ENCODE results near the gene CTIF. TPM values are rescaled to one million over a fixed set of nuclear protein-coding genes. Genes with fewer than 3 reads are reported as not detected.

CTIF gene
- total RNA-seq, 2 experiments from 2014 or later: 5.7 to 5.9 TPM

DNA sequence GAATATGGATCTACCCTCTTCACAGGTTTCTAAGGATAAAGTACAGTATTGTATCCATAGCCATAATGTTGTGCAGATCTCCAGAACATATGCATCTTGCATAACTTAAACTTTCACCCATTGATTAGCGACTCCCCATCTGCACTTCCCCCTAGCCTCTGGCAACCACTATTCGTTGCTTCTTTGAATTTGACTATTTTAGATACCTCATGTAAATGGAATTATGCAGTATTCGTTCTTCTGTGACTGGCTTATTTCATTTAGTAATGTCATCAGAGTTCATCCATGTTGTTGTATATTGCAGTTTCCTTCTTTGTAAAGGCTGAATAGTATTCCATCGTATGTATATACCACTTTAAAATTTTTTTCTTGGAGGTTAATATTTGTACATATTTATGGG is 283.0 kb downstream of the CTIF start:
- DNase-seq (no peak), ATAC-seq (no peak)
- Mint-ChIP-seq H3K27me3 (no peaks in the 10 kb centered on the region), H3K36me3 (peaks cover 6% of the 10 kb centered on the region), H3K4me1 (peaks cover 17% of the 10 kb centered on the region), H3K27ac (no peak overlapping the region), H3K9me3 (ENCODE audit: low read depth) (no peaks in the 10 kb centered on the region), H3K4me3 (no peak overlapping the region)
- CTCF ChIA-PET: no interaction called here

GRCh38 chr18:48824231-48824970 is 285.6 kb downstream of the CTIF start:
- Mint-ChIP-seq H3K4me1 (peaks cover 17% of the 10 kb centered on the region), H3K27ac (no peak overlapping the region), H3K9me3 (ENCODE audit: low read depth) (no peaks in the 10 kb centered on the region), H3K27me3 (no peaks in the 10 kb centered on the region), H3K4me3 (no peak overlapping the region), H3K36me3 (peaks cover 4% of the 10 kb centered on the region)
- DNase-seq: peak; percentile 18
- no peak for ATAC-seq
- CTCF ChIA-PET: no interaction called here

- Mint-ChIP-seq H3K27ac (no peak overlapping the region), H3K9me3 (ENCODE audit: low read depth) (no peaks in the 10 kb centered on the region), H3K36me3 (peaks cover 4% of the 10 kb centered on the region), H3K4me1 (peaks cover 16% of the 10 kb centered on the region), H3K4me3 (no peak overlapping the region), H3K27me3 (no peaks in the 10 kb centered on the region)
- ATAC-seq (no peak), DNase-seq (peak; percentile 26)
- CTCF ChIA-PET: no interaction called here
Observed at GRCh38 chr18:48825101-48825745, 286.4 kb downstream of the CTIF start.

- H3K4me1 Mint-ChIP-seq: peaks cover 12% of the 10 kb centered on the region
- CTCF ChIA-PET: no interaction called here
- DNase-seq (peak; percentile 26), ATAC-seq (no peak)
- H3K4me3 Mint-ChIP-seq: no peak overlapping the region
- H3K27me3 Mint-ChIP-seq: no peaks in the 10 kb centered on the region
- H3K36me3 Mint-ChIP-seq: peaks cover 4% of the 10 kb centered on the region
- no peaks in the 10 kb centered on the region for H3K9me3 Mint-ChIP-seq (ENCODE audit: low read depth)
- H3K27ac Mint-ChIP-seq: no peak overlapping the region
Observed at GRCh38 chr18:48826271-48826670, 287.4 kb downstream of the CTIF start.

GRCh38 chr18:48826806-48827205 is 288.0 kb downstream of the CTIF start:
- DNase-seq (peak; percentile 9), ATAC-seq (no peak)
- H3K4me1 Mint-ChIP-seq: peaks cover 13% of the 10 kb centered on the region
- H3K36me3 Mint-ChIP-seq: peaks cover 4% of the 10 kb centered on the region
- CTCF ChIA-PET: no interaction called here
- H3K9me3 Mint-ChIP-seq (ENCODE audit: low read depth): no peaks in the 10 kb centered on the region
- H3K27ac Mint-ChIP-seq: no peak overlapping the region
- H3K27me3 Mint-ChIP-seq: no peaks in the 10 kb centered on the region
- H3K4me3 Mint-ChIP-seq: no peak overlapping the region

- Mint-ChIP-seq H3K4me1 (peaks cover 16% of the 10 kb centered on the region), H3K36me3 (peaks cover 4% of the 10 kb centered on the region), H3K4me3 (no peak overlapping the region), H3K27ac (no peak overlapping the region), H3K27me3 (no peaks in the 10 kb centered on the region), H3K9me3 (ENCODE audit: low read depth) (no peaks in the 10 kb centered on the region)
- DNase-seq (peak; percentile 15), ATAC-seq (no peak)
- CTCF ChIA-PET: interaction anchor here (1.2 kb wide), 1 partner anchor 117 kb away, joined by 3 read pairs; no protein-coding TSS in a partner anchor
Observed at GRCh38 chr18:48827291-48828193, 288.7 kb downstream of the CTIF start.

DNA sequence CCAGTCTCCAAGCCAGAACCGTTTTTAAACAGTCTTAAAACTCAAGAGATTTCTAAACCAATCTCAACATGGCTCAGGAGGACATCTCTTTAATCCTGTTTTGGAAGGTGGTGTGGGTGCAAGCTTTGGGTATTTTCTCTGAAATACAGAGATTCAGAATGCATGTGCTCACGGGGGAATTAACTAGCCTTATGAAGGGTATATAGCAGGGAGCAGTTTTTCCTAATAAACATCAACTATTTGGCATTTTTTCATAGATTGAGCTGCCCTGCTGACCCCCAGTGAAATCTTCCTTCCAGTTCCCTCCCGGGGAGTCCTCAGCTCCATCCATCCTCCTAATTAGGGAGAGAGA is 289.3 kb downstream of the CTIF start:
- peaks cover 23% of the 10 kb centered on the region for H3K4me1 Mint-ChIP-seq
- no peaks in the 10 kb centered on the region for H3K9me3 Mint-ChIP-seq (ENCODE audit: low read depth)
- DNase-seq: no peak
- ATAC-seq: no peak
- no peak overlapping the region for H3K27ac Mint-ChIP-seq
- peaks cover 4% of the 10 kb centered on the region for H3K36me3 Mint-ChIP-seq
- H3K4me3 Mint-ChIP-seq: no peak overlapping the region
- CTCF ChIA-PET: interaction anchor here (1.2 kb wide), 1 partner anchor 117 kb away, joined by 3 read pairs; no protein-coding TSS in a partner anchor
- no peaks in the 10 kb centered on the region for H3K27me3 Mint-ChIP-seq

DNA sequence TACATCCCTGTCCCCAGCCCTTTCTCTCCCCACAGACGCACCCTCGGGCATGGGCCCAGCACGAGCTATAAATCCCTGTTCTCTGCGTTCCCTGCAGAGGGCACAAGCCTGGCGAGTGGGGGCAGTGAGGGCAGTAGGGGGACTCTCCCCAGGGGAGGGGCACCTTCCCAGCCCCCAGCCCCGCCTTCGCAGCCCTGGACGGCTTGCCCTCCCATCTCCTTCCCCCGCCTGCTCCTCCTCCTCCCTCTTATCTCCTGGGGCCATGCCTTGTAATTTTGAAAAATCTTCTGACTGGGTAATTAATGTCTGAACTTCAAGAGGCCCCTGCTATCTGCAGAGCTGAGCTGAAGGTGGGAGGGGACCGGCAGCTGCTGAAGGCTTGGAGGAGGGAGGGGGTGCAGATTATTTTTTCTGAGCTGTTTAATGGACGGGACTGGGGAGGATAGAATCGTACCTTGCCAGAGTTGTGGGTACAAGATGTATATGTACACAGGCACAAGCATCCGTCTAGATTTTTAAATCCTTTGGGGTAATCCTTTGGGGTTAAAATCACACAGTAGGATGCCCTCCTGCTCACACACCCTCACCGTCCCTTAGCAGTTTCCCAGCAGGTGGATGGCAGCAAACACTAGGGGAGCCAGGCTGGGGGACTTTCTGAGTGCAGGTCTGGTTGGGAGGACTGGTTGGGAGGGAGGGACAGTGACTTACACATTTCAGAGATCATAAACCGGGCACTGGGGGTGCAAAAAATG is 290.0 kb downstream of the CTIF start:
- H3K9me3 Mint-ChIP-seq (ENCODE audit: low read depth): no peaks in the 10 kb centered on the region
- no peak overlapping the region for H3K4me3 Mint-ChIP-seq
- H3K36me3 Mint-ChIP-seq: peaks cover 4% of the 10 kb centered on the region

DNA sequence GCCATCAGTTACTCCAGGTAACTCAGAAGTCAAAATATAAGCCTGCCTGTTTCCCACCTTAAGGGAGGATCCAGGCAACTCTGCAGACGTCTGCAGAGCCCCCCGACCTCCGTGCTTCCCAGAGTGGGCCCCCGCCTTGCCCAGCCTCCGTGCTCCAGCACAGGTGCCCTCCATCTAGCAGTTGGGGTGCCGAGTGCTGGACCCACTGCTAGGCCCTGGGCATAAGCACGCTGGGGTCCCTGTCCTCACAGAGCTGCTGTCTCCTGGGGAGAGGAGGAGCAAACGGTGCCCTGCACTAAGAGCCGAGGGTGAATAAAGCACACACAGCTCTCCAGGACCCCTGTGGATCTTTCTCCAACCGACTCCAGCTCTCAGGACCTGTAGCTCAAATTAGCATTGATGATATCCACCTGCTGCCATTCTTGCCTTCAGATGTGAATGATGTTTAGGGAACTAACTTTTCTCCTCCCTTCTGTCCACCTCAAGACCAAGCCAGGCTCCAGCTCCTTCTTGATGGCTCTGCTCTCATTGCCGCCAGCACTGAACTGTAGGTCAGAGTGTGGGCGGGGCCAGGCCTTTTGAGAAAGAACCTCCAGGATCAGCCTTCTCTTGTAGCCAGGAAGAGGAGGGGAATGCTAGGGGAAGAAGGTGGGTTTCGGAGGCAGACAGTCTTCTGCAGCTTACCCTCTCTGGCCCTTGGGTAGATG is 290.8 kb downstream of the CTIF start:
- Mint-ChIP-seq H3K4me3 (no peak overlapping the region), H3K9me3 (ENCODE audit: low read depth) (no peaks in the 10 kb centered on the region), H3K27ac (no peak overlapping the region), H3K36me3 (peaks cover 2% of the 10 kb centered on the region), H3K4me1 (peaks cover 36% of the 10 kb centered on the region), H3K27me3 (no peaks in the 10 kb centered on the region)
- ATAC-seq (no peak), DNase-seq (peak; percentile 19)
- CTCF ChIA-PET: no interaction called here

More for the DNA sequence above, 290.0 kb downstream of the CTIF start:
- CTCF ChIA-PET: no interaction called here
- Mint-ChIP-seq H3K27ac (no peak overlapping the region), H3K27me3 (no peaks in the 10 kb centered on the region), H3K4me1 (peaks cover 29% of the 10 kb centered on the region)
- DNase-seq: peak; percentile 33
- ATAC-seq: no peak

GRCh38 chr18:48831113-48831759 is 292.4 kb downstream of the CTIF start:
- Mint-ChIP-seq H3K4me1 (peaks cover 51% of the 10 kb centered on the region), H3K27ac (no peak overlapping the region), H3K4me3 (no peak overlapping the region), H3K27me3 (no peaks in the 10 kb centered on the region), H3K36me3 (peaks cover 1% of the 10 kb centered on the region), H3K9me3 (ENCODE audit: low read depth) (no peaks in the 10 kb centered on the region)
- no peak for ATAC-seq
- CTCF ChIA-PET: interaction anchor here (0.7 kb wide), 1 partner anchor 17 kb away, joined by 3 read pairs; no protein-coding TSS in a partner anchor
- DNase-seq: peak; percentile 36

DNA sequence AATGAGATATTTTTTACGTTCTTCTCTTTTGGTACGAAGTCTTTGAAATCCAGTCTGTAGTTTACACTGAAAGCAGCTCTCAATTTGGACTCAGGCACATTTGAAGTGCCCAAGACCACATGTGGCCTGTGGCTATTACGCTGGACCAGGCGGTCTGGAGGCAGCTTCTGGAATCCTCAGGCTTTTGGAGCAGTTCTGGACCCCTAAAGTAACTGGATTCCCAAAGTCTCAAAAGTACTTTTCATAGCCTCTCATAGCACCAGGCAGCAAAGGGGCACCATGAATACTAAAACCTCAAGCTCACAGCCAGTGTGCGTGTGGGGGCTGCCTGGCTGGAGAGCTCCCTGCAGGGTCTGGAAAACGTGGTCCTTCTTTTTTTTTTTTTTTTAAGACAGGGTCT is 293.0 kb downstream of the CTIF start:
- no peak overlapping the region for H3K27ac Mint-ChIP-seq
- CTCF ChIA-PET: interaction anchor here (0.7 to 1.8 kb wide), 4 partner anchors 10 to 21 kb away, joined by 3 to 7 read pairs (median 4); no protein-coding TSS in a partner anchor
- H3K9me3 Mint-ChIP-seq (ENCODE audit: low read depth): no peaks in the 10 kb centered on the region
- H3K4me1 Mint-ChIP-seq: peaks cover 55% of the 10 kb centered on the region
- ATAC-seq (no peak), DNase-seq (peak; percentile 39)
- H3K36me3 Mint-ChIP-seq: no peaks in the 10 kb centered on the region
- H3K4me3 Mint-ChIP-seq: no peak overlapping the region
- no peaks in the 10 kb centered on the region for H3K27me3 Mint-ChIP-seq
